CD4-positive, alpha-beta T cell treated with Interleukin-15 for 4 hours (primary cell): ENCODE data around the gene TJP2.
"Not testable (repeated sequence)": the region's sequence is repeated elsewhere in the genome, so short reads cannot be mapped to it uniquely, and the experiment has no call there.

Source experiments
- DNase-seq: peaks from one replicate; pipeline ENCODE4 v3.0.0-alpha.2; 2020; ENCODE audit warnings: low spot score

TJP2 gene

DNA sequence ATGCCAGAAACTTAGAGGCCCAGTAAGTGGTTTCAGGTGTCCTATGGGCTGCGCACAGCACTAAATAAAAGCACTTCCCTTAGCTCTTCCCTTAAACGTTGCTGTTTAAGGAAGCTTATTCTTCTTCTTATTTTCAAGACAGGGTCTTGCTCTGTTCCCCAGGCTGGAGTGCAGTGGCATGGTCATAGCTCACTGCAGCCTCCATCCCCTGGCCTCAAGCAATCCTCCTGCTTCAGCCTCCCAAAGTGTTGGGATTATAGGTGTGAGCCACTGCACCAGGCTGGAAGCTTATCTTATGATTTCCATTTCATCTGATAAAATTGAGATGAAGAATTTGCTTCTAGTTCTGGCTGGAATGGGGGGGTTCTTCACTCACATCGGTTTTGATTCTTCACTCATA is 15.6 kb upstream of the TJP2 start:
- DNase-seq = no peak

DNA sequence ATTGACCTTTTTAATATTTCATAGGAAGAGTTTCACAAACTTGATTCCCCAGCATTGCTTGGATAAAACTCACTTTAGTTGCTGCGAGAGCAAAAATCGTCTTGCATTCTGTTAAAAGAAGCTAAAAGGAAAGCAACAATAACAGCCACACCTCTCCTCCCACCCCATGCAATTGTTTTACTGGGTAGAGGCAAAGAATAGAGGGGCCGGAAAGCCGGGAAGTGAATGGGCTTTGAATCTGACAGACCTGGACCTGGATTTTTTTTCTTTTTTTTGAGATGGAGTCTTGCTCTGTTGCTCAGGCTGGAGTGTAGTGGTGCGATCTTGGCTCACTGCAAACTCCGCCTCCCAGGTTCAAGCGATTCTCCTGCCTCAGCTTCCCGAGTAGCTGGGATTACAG is 9.5 kb upstream of the TJP2 start:
- not testable (repeated sequence) for DNase-seq

DNA sequence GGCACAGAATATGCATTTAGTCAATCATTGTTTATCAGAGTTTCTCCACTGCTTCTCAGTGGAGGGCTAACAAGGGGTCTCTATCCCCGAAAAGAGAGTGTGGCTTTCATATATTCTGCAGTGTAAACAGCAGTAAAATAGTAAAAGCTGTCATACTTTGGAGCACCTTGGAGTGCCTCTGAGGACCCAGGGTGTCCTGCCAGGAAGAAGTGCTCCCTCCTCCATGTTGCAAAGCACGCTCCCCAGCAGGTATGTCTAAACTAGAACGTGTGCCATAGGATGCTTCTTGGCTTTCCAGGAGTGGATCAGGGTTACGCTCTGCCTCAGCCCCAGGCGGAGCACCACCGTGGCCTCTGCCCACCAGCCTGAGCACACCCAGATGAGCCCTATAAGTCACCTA is 8.5 kb upstream of the TJP2 start:
- no peak for DNase-seq

- peak; percentile 48 for DNase-seq
Observed at GRCh38 chr9:69168709-69169217, 5.3 kb upstream of the TJP2 start.

- no peak for DNase-seq
Observed at GRCh38 chr9:69170231-69170630, 3.8 kb upstream of the TJP2 start.

DNA sequence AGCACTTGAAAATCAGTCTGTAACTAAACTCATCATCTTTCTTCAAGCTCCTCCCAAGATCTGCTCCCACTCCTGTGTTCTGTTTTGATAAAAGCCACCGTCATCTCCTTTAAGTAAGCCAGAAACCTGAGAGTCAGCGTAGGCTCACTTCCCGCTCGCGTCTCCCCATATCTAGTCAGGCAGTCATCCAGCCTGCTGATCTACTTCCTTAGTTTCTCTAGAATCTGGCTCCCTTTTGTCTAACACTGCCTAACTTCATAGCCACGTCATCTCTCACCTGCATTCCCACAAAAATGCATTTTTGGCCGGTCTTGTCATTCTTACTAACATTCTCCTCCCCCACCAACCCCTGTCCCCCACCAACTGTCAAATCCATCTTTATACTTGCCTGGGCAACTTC is 3.0 kb upstream of the TJP2 start:
- no peak for DNase-seq

- no peak for DNase-seq
Observed at GRCh38 chr9:69171517-69171916, 2.6 kb upstream of the TJP2 start.

DNA sequence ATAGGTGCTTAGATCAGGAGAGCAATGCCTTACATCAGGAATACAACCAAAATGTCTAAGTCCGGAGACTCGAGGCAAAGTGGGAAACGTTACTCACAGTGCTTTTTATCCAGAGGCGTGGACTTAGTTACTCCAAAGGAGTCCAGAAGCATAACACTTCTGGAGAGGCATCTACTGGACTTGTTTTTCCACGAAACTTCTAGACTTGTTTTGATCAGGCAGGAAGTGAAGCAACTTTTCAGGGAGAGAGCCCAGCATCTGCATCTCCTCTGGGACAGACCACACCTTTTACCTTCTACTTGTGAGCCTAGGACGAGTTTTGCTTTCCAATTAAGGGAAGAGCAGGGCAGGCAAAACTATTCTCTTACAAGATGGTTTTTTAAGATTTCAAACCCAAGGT is 1.2 kb upstream of the TJP2 start:
- DNase-seq = no peak

DNA sequence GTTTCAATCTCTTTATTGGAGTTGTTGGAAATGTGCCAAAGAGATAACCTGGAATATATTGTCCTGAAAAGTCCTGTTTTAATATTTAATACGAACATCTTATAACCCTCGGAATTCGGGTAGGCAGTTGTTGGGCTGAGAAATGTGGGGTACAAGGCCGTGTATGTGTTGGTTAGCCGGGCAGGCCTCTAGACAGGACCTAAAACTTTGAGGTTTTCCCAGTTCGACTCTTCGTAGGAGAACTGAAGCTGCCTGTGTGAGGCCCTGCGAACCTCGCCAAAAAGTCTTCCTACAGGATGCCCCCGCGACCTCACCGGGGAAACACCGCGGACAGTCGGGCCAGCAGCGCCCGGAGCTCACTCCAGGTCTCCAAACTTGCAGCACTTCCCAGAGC is 583 bp upstream of the TJP2 start:
- DNase-seq = no peak

- no peak for DNase-seq
Observed at GRCh38 chr9:69174616-69175463, 763 bp downstream of the TJP2 start.

DNA sequence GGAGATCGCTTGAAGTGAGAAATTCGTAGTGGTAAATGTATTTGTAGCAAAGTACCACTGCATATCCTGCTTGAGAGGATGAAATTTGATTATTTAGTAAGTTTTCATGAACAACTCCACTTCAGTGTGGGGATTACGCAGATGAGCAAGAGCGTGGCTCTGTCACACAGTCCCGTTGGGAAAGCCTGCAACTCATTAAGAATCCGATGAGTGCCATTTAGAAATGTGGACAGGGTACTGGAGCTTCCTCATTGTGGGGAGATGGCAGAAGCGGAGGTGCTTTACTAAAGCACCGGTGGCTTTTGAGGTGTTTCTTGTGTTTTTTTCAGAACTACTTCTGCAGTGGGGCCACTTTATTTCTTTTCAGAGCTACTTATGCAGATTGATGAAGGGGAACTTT is 1.4 kb downstream of the TJP2 start:
- DNase-seq = no peak

DNA sequence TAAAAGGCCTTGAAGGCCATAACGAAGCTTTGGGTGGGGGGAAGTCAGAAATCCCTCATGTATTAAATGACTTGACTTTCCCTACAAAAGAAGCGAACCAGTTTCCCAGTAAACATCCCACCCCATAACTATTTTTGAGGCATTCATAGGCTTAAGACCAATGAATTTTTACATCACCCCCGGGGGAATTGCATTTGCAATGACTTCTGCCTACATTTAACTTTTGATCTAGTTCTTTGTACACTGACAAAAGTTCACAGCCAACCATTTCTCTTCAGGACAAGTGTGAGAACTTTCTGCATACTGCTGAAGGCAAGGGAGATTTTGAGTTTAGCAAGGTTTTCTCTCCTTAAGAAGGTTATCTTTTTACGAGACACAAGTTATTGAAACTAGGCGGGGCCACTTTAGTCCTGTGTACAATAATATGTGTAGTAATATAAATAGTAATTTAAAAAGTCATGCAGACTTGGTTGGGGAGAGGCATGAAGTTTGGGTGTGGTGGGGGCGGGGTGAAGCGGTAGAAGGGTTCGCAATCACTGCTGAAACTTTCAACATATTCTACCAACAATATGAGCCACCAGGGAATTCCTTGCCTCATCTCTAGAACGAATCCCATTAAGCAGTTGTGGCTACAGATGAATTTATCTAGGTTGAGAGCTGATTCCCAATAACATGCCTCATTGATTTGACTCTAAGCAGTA is 2.5 kb downstream of the TJP2 start:
- no peak for DNase-seq

DNA sequence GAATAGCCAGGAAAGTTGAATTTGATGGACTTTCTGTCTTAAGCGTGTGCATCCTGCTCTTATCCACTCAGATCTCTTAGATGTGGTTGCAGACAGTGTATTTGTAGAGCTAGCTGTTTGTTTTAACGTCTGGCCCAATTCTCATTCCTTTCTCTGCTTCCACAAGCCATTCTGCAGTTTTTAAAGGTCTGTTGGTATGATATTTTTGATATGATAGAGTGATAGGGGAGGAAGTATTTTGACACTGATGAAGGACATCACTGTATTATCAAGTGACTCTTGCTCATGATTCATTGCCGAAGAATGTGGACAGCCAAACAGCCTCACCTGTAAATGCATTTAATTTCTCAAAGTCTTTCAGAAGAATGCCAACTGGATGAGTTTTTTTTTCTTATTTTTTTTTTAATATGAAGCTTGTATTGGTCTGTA is 4.5 kb downstream of the TJP2 start:
- no peak for DNase-seq

DNA sequence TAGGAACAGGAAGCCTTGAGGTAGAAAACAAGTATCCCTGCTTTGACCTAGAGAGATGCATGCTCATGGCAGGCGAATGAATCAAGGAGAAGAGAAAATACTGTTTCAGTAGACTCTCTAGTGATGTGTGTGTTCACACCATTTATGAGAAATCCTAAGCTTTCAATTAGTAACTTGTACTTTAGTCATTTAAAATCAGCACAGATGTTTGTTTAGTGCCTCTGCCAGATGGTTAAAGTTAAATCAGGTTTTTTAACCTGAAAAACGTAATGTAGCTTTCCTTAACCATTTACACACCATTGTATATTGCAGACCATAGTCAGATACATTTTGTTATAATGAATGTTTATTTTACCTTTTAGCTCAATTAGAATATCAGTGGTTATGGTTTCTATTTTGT is 5.0 kb downstream of the TJP2 start:
- DNase-seq = no peak

- no peak for DNase-seq
Observed at GRCh38 chr9:69180200-69180599, 6.1 kb downstream of the TJP2 start.

GRCh38 chr9:69180670-69181069 is 6.6 kb downstream of the TJP2 start:
- DNase-seq = peak; percentile 70

- no peak for DNase-seq
Observed at GRCh38 chr9:69181908-69182353, 7.9 kb downstream of the TJP2 start.

GRCh38 chr9:69184266-69184665 is 10.2 kb downstream of the TJP2 start:
- no peak for DNase-seq

GRCh38 chr9:69186841-69187611 is 12.9 kb downstream of the TJP2 start:
- DNase-seq = no peak

- no peak for DNase-seq
Observed at GRCh38 chr9:69188975-69189374, 14.9 kb downstream of the TJP2 start.

DNA sequence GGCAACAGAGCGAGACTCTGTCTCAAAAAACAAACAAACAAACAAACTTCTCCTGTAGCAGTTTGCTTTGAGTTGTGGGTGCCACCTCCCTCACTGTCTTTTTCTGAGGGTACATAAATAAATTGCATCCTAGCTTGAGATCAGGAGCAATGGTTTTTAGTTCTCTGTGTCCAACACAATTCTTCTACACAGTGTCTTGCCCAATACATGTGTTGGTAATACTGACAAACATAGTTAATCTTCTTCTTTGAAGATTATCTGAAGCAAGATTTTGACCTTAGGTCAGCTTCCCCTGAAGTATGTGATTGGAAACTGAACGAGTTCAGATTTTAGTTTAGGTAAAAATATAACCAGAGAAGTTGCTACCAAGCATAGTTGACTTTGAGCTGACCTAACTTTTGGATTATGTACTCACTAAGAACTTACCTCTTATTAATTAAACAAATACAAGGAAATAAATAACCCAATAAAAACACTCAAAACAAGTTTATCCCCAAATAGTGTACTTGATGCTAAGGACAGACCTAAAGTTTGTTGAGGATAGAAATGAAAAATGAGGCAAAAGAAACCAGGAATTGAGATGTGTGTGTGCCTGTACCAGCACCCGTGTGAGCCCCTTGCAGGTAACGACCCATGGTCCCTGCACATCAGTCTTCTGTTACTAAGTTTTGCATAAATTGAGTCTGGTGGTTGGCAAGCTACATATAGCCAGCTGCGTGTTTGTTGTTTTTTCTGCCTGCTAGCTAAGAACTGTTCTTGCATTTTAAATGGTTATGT is 16.2 kb downstream of the TJP2 start:
- DNase-seq = no peak

GRCh38 chr9:69190863-69191181 is 16.7 kb downstream of the TJP2 start:
- no peak for DNase-seq
